HG03571 (cell line): ENCODE measurements around the gene GPR22.

Source experiments
- ATAC-seq: cut with Tn5 transposase; IDR thresholded peaks from one replicate; pipeline ENCODE4 v1.9.1; 2021; ENCODE audit not compliant: unreplicated experiment

Gene GPR22

GRCh38 chr7:107474104-107474521 is 4.3 kb downstream of the GPR22 start:
- no peak for ATAC-seq

DNA sequence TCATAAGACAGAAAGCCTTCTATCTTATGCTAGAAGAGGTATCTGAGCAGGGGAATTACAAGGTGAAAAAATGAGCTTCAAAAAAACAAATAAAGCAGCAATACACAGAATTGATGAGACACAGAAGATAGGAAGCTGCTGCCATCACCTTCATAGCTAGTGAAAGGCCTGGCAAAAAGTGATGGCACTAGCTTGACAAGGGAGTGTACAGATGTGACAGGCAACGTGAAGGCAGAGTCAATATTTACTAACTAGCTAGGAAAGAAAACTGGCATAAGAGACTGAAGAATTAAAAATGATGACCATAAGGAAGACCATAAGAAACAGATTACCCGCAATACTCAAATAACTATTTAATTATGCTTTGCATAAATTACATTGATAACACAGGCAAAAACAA is 9.4 kb downstream of the GPR22 start:
- no peak for ATAC-seq

GRCh38 chr7:107480932-107481331 is 11.1 kb downstream of the GPR22 start:
- ATAC-seq: no peak

- ATAC-seq: no peak
Measured at GRCh38 chr7:107482571-107482970, 12.7 kb downstream of the GPR22 start.

GRCh38 chr7:107486041-107486440 is 16.2 kb downstream of the GPR22 start:
- no peak for ATAC-seq

GRCh38 chr7:107492875-107493274 is 23.0 kb downstream of the GPR22 start:
- no peak for ATAC-seq

GRCh38 chr7:107494315-107494751 is 24.5 kb downstream of the GPR22 start:
- no peak for ATAC-seq

DNA sequence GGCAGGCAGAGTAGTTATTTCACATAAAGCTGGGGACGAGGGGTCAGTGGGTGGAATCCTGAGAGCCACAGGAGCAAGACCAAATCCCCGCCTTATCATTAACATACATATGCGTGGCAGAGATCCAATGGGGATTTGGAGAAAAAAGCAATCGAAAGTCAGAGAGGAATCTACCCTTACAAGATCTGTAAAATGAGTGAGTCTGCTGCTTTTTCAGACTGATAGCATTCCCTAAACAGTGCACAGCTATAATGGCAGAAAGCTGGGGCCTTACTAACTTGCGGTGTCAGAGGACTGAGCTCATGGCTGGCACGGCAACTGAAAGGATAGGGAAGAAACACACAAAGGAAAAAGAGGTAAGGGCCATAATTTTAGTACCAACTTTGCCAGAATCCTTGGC is 25.0 kb downstream of the GPR22 start:
- no peak for ATAC-seq

DNA sequence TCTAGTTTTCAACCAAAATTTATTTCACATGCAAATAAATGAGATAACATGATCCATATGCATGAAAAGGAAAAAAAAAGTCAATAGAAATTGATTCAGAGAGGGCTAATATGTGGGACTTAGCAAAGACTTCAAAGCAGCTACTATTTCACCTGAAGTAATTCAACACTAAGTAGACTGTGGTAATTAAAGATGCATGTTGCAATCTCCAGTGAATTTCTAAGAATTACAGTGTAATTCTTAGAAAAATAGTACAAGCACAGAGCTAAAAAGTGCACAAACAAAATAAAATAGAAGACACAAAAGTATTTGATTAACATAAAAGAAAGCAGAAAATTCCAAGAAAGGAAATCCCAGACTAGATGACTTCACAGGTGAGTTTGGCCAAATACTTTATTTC is 25.7 kb downstream of the GPR22 start:
- ATAC-seq: no peak

DNA sequence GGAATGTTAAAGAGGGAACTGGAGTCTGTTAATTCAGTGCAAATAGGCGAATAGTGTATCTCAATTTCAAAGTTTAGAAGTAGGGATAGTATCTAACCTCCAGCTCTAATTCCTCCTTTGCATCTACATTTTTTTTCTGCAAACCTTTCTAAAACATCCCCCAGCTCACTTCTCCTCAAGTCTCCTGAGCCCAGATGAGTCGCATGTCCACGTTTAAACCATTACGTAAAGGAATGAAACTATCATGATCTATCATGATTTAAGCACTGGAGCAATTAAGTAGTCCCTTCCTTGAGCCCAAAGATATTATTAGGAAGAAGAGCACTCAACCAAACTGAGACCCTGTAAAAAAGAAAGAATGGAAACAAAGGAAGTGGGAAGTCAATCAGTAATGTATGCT is 29.9 kb downstream of the GPR22 start:
- ATAC-seq: no peak

DNA sequence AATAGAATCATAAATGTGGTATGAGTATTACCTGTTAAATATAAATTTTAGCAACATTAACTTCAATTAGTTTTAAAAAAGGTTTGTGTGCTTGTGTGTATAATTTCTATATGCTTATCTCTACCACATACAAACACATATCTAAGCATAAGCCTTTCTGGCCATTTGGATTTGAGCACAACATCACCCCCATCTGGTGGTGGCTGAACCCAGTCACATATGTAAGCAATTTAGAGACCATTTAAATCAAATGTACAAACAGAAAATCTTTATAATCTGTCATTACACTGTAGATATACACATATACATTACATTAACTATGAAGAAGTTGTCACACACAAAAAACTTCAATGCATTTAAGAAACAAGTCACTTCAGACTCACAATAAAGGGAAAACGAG is 31.7 kb downstream of the GPR22 start:
- ATAC-seq: no peak

DNA sequence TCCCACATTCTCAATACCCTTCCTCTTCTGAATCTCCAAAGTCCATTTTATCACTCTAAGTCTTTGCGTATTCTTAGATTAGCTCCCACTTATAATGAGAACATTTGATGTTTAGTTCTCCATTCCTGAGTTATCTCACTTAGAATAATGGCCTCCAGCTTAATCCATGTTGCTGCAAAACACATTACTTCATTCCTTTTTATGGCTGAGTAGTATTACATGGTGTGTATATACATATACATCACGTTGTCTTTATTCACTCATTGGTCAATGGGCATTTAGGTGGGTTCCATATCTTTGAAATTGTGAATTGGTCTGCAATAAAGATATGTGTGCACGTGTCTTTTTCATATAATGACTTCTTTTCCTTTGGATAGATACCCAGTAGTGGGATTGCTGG is 32.3 kb downstream of the GPR22 start:
- ATAC-seq: no peak

DNA sequence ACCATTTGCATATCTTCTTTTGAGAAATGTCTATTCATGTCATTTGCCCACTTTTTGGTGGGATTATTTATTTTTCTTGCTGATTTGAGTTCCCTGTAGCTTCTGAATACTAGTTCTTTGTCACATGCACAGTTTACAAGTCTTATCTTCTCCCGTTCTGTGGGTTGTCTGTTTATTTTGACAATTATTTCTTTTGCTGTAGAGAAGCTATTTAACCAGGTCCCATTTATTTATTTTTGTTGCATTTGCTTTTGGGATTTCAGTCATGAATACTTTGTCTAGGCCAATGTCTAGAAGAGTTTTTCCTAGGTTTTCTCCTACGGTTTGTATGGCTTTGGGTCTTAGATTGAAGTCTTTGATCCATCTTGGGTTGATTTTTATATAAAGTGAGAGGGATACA is 32.9 kb downstream of the GPR22 start:
- no peak for ATAC-seq

DNA sequence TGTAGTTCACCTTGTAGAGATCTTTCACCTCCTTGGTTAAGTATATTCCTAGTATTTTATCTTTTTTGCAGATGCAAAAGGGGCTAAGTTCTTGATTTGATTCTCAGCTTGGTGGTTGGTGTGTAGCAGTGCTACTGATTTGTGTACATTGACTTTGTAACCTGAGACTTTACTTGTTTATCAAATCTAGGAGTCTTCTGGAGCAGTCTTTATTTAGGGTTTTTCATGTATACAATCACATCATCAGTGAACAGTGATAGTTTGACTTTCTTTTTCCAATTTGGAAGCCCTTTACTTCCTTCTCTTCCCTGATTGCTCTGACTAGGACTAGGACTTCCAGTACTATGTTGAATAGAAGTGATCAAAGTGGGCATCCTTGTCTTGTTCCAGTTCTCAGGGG is 33.8 kb downstream of the GPR22 start:
- no peak for ATAC-seq

DNA sequence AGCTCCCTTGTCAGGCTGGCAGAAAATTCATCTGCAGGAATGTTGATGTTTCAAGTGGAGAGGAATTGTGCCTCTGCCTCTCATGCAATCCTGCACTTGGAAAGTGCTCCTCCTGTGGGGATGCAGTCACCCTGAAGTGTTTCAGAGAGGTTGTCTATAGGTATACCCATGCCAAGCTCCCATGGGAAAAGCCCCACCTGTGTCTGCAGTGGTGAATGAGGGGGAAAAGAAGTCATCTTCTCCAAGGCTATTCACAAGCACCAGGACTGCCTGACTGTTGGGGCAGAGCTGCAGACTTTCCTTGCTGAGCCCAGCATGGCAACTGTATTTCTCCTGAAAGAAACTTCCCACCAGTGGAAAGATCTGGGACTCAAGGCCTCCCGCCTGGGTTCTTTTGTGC is 35.5 kb downstream of the GPR22 start:
- no peak for ATAC-seq

- no peak for ATAC-seq
Measured at GRCh38 chr7:107505997-107506673, 36.3 kb downstream of the GPR22 start.

- ATAC-seq: no peak
Measured at GRCh38 chr7:107506674-107507339, 37.0 kb downstream of the GPR22 start.
